PC-9 (cell line): ENCODE data around the gene UBE2G2.

Experiments used
- CTCF ChIP-seq: fragments of 200-600 bp; sonication (generic); conservative IDR thresholded peaks from 2 replicates; pipeline ENCODE4 v1.6.1; 2017; ENCODE audit warnings: mixed run types, antibody characterized with exemption, mild to moderate bottlenecking, moderate library complexity
- EZH2 ChIP-seq: fragments of 200-600 bp; sonication (generic); IDR thresholded peaks from 2 replicates; pipeline ENCODE4 v1.8.0; 2017; ENCODE audit warnings: antibody characterized with exemption, low read depth

- TF ChIP-seq EZH2 (no peak), CTCF (no peak)
Measured at GRCh38 chr21:44762221-44763049, 39.2 kb downstream of the UBE2G2 start.
